ENCODE results near the gene NXPH1.

- TF ChIP-seq EZH2 (IDR thresholded peaks at IDR 0.05; ENCODE audit: insufficient read depth, poor library complexity, severe bottlenecking) = no peak
- no peak for TF ChIP-seq EZH2phosphoT487 (IDR thresholded peaks at IDR 0.05; ENCODE audit: insufficient read depth, low read depth)
Measured at GRCh38 chr7:8590791-8591190, 157.4 kb downstream of the NXPH1 start.
